Smooth muscle cell (in vitro differentiated cells): ENCODE measurements around the gene NEURL3. TPM values are rescaled to one million over a fixed set of nuclear protein-coding genes. Genes with fewer than 3 reads are reported as not detected.
A peak's percentile ranks its signal among the peaks of the same experiment; 100 is the strongest.

ENCODE experiments used
- DNase-seq: peaks from one replicate; lab custom pipeline; 2025; ENCODE audit not compliant: unreplicated experiment; lab: John Stamatoyannopoulos, UW
- H2AFZ ChIP-seq: fragments of 200-600 bp; sonication (generic); 2 replicates; pipeline ENCODE4 v1.6.0; 2016; ENCODE audit warnings: antibody characterized with exemption, low read depth, mild to moderate bottlenecking
- H3F3A ChIP-seq: fragments of 200-600 bp; sonication (generic); 2 replicates; pipeline ENCODE4 v1.6.0; 2017; ENCODE audit warnings: antibody characterized with exemption, low read depth
- H3K27ac ChIP-seq: fragments of 200-600 bp; sonication (generic); 2 replicates; pipeline ENCODE4 v1.5.1; 2016; ENCODE audit warnings: low read depth, mild to moderate bottlenecking
- H3K27me3 ChIP-seq: fragments of 200-600 bp; sonication (generic); 2 replicates; pipeline ENCODE4 v1.6.1; 2016; ENCODE audit warnings: low read depth, mild to moderate bottlenecking
- H3K36me3 ChIP-seq: fragments of 200-600 bp; sonication (generic); 2 replicates; pipeline ENCODE4 v1.5.1; 2016; ENCODE audit warnings: low read depth
- H3K4me1 ChIP-seq: fragments of 200-600 bp; sonication (generic); 2 replicates; pipeline ENCODE4 v1.5.1; 2016; ENCODE audit warnings: low read depth
- H3K4me2 ChIP-seq: fragments of 200-600 bp; sonication (generic); 2 replicates; pipeline ENCODE4 v1.6.0; 2016; ENCODE audit warnings: mild to moderate bottlenecking
- H3K4me3 ChIP-seq: fragments of 200-600 bp; sonication (generic); 2 replicates; pipeline ENCODE4 v1.5.1; 2016; ENCODE audit warnings: mild to moderate bottlenecking
- H3K79me2 ChIP-seq: fragments of 200-600 bp; sonication (generic); 2 replicates; pipeline ENCODE4 v1.6.0; 2016; ENCODE audit warnings: low read depth, mild to moderate bottlenecking
- H3K9ac ChIP-seq: fragments of 200-600 bp; sonication (generic); 2 replicates; pipeline ENCODE4 v1.6.0; 2016; ENCODE audit warnings: low read depth
- H3K9me3 ChIP-seq: fragments of 200-600 bp; sonication (generic); replicated peaks from 2 replicates; pipeline ENCODE4 v1.5.1; 2016; ENCODE audit warnings: low read depth
- H4K20me1 ChIP-seq: fragments of 200-600 bp; sonication (generic); 2 replicates; pipeline ENCODE4 v1.6.0; 2016; ENCODE audit warnings: low read depth
- WGBS: methylation state at CpG from one replicate; pipeline ENCODE4 v1.1.7; 2016; ENCODE audit warnings: low lambda C conversion rate; 5-methylcytosine and 5-hydroxymethylcytosine counted together
- polyA plus RNA-seq: library from polyadenylated mRNA; unstranded; fragments of >200 nt; fragmentation: Nextera tagmentation; extraction: Ambion mirVana; gene quantifications from 2 replicates; pipeline ENCODE4 v1.2.1, GENCODE V29; 2016
- total RNA-seq: library from RNA; depleted of rRNA; stranded (reverse); fragments of >200 nt; gene quantifications from 2 replicates; pipeline ENCODE4 v1.2.3, GENCODE V29; 2014
- TF ChIP-seq, protein P1 (sequence below): fragments of 200-600 bp; sonication (generic); IDR thresholded peaks from 2 replicates; pipeline ENCODE4 v1.5.1; 2017; ENCODE audit warnings: borderline replicate concordance, mild to moderate bottlenecking, antibody characterized with exemption; ENCODE audit not compliant: insufficient read depth, poor library complexity, severe bottlenecking

Gene NEURL3
- total and polyA plus RNA-seq, 2 experiments from 2014 or later: 0.21 TPM; not detected in 1

DNA sequence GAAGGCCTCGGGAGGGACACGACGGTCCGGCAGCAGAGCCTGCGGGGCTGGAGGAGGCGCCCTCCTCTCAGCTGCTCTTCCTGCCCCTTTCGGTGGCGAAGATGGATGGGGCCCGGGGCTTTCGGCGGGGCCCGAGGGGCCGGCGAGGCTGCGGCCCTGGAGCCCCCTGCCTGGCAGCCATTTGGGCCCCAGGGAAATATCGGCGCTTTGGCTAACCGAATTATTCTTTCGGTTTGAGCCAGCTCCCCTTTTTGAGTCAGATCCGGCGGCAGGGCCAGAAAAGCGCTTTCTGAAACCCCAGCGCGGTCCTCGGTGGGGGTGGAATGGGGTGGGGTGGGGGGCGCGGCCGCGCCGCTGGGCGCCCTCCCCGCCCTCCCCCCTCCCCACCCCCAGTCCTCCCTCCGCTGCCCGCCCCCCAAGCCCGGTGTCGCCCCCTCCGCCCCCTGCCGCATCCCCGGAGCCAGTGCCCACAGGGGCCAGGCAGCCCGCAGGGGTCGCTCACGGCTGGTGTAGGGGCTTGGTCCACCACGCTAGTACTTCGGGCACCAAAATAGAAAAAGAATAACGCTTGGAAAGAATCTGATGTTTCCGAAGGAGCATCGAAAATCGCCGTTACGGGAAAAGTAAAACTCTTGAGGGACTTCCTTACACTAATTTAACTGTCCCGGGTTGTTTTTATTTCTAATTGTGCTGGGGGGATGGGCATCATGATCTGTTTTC, 22.3 kb upstream of the NEURL3 start:
- Histone ChIP-seq H3K27ac (peak overlapping the region; percentile 66), H3F3A (peaks cover 1% of the 10 kb centered on the region)

DNA sequence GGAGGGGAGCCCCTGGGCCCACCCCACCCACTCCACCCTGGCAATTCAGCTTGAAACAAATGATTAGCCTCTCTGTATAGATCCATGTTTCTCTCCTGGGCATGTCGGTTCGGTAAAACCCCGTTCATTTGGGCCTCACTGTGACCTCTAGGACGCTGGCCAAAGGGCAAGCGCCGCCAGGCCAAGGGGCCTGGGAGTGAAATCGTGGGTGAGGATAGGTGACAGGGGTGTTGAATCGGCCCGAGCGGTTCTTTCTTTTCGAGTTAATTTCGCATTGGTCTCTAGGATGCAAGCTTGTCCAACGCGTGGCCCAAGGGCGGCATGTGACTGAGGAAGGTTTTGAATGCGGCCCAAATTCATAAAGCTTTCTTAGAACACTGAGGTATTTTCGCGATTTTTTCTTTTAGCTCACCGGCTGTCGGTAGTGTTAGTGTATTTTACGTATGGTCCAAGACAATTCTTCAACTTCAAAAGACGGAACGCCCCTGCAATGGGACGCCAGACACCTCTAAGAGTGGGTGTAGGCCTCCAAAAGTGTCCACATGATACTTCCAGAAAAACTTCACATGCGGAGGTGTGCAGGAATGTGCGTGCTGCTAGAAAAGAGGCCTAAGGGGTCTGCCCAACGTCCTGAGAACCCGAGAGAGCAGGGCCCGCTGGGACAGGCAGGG, 21.6 kb upstream of the NEURL3 start:
- TF ChIP-seq, protein P1, sequence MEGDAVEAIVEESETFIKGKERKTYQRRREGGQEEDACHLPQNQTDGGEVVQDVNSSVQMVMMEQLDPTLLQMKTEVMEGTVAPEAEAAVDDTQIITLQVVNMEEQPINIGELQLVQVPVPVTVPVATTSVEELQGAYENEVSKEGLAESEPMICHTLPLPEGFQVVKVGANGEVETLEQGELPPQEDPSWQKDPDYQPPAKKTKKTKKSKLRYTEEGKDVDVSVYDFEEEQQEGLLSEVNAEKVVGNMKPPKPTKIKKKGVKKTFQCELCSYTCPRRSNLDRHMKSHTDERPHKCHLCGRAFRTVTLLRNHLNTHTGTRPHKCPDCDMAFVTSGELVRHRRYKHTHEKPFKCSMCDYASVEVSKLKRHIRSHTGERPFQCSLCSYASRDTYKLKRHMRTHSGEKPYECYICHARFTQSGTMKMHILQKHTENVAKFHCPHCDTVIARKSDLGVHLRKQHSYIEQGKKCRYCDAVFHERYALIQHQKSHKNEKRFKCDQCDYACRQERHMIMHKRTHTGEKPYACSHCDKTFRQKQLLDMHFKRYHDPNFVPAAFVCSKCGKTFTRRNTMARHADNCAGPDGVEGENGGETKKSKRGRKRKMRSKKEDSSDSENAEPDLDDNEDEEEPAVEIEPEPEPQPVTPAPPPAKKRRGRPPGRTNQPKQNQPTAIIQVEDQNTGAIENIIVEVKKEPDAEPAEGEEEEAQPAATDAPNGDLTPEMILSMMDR: no peak
- peaks cover 4% of the 10 kb centered on the region for H3K27me3 ChIP-seq
- H3K9ac ChIP-seq: peak overlapping the region; percentile 64
- no peaks in the 10 kb centered on the region for H4K20me1 ChIP-seq
- 82% methylated on average over 29 of the region's 29 CpGs for WGBS
- H3F3A ChIP-seq: no peaks in the 10 kb centered on the region
- peaks cover 26% of the 10 kb centered on the region for H3K4me1 ChIP-seq
- DNase-seq: no peak
- H3K27ac ChIP-seq: peak overlapping the region; percentile 35
- H3K4me2 ChIP-seq: peak overlapping the region; percentile 92
- peak overlapping the region; percentile 91 for H2AFZ ChIP-seq
- no peaks in the 10 kb centered on the region for H3K36me3 ChIP-seq
- H3K79me2 ChIP-seq: no peaks in the 10 kb centered on the region
- H3K4me3 ChIP-seq: peak overlapping the region; percentile 56
- H3K9me3 ChIP-seq: no peaks in the 10 kb centered on the region

More for the DNA sequence above, 22.3 kb upstream of the NEURL3 start:
- Histone ChIP-seq H3K4me2 (peak overlapping the region; percentile 92), H2AFZ (peak overlapping the region; percentile 91), H3K27me3 (peaks cover 4% of the 10 kb centered on the region), H3K4me1 (peaks cover 30% of the 10 kb centered on the region), H3K36me3 (no peaks in the 10 kb centered on the region), H3K79me2 (no peaks in the 10 kb centered on the region), H3K4me3 (peak overlapping the region; percentile 56), H3K9ac (peak overlapping the region; percentile 64), H4K20me1 (no peaks in the 10 kb centered on the region), H3K9me3 (no peaks in the 10 kb centered on the region)
- TF ChIP-seq, protein P1: peak; percentile 28
- no peak for DNase-seq
- 6% methylated on average over 40 of the region's 51 CpGs for WGBS

DNA sequence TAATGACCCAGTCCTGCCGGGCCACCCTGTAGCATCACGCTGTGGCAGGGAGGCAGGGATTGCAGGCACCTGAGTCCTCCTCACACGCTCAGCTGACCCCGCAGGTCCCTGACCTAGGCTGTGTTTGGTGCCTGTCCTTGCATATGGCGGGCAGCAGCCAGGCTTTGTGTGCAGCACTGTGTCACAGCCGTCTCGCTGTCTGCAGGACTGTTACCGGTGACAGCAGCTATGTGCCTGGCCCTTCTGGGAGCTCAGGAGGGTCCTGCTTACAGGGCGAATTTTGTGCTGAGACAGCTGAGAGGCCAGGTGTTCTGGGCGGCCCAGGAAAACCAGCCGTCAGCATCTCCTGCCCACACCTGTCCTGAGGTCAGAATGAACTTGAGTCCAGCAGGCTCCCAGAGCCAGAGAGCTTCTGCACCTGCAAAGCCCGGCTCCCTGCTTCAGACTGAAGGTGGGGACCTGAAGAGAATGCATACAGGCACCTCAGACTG, 21.0 kb upstream of the NEURL3 start:
- H3K79me2 ChIP-seq: no peaks in the 10 kb centered on the region
- DNase-seq: no peak
- peaks cover 23% of the 10 kb centered on the region for H3K4me1 ChIP-seq
- peaks cover 4% of the 10 kb centered on the region for H3K27me3 ChIP-seq
- TF ChIP-seq, protein P1: no peak
- H3K9me3 ChIP-seq: no peaks in the 10 kb centered on the region
- H3K36me3 ChIP-seq: no peaks in the 10 kb centered on the region
- H4K20me1 ChIP-seq: no peaks in the 10 kb centered on the region
- H3K4me2 ChIP-seq: no peak overlapping the region
- H3K9ac ChIP-seq: no peak overlapping the region
- H3K4me3 ChIP-seq: no peak overlapping the region
- no peaks in the 10 kb centered on the region for H3F3A ChIP-seq
- 98% methylated on average over 12 of the region's 12 CpGs for WGBS
- H3K27ac ChIP-seq: no peak overlapping the region
- H2AFZ ChIP-seq: no peak overlapping the region
